ENCODE data around the gene KRTAP17-1.
"Not testable (repeated sequence)": the region's sequence is repeated elsewhere in the genome, so short reads cannot be mapped to it uniquely, and the experiment has no call there.

The KRTAP17-1 gene

DNA sequence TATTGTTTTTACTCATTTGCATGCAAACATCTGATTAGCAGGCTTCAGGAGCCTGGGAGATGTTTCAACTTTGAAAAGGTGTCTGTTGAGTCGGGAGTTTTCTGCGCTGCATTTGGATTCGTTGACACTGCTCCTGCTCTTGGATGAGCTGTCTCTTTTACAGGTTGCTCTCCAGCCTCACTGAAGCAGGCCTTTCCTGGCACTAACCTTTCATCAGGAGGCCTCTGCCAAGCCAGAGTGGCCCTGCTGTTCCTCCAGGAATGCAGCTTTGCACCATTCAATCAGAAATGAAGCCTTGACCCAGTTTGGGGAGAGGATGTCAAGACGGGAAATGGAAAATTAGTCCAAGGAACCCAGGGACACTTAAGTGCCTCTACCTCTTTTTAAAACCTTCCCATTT, 12.5 kb downstream of the KRTAP17-1 start:
- DNase-seq (ENCODE audit: low read depth) = no peak

DNA sequence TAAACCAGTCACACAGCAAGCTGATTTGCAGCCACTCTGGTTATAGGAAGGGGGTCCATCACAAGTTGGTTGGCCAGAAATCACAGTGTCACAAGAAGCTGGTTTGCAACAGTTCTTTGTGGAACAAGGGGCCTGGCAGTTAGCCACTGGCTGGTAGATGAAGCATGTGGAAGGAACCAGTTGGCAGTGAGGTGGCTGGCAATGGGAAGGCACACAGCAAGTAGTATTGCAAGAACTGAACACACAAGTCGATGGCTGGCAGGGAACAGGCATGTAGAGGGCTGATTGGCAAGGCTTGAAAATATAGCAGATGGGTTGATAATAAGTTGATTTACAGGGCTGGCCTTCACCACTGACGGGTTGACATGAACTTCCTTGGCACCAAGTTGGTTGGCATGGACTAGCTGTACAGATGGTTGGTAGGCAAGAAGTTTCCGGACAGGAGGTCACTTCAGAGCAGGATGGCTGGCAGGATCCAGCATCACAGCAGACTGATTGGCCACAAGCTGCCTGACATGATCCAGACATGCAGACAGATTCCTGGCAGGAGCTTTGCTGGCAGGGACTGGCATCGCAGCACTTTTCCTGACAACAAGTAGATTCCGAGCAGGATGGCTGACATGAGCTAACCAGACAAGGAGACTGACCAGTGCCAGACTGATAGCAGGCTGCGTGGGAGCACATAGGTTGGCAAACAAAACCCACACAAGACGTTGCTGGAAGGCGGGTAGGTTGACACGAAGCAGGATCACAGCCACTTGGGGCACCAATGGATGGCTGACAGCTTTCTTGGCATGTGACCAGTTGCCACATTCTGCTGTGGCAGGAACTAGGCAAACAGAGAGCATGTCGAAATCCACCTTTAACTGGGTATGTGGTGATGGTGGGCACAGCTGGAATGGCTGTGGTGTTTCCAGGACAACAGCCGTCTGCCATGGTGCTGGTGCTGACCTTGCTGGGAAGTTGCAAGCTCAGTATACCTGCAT, 13.3 kb downstream of the KRTAP17-1 start, which contains the start of gene KRTAP29-1:
Gene KRTAP29-1, minus strand, starts transcription at position 936 of the 986 bp plus-strand sequence. Its CDS starts 0 bp downstream, at position 936.
- peak; percentile 17 for DNase-seq (ENCODE audit: low read depth)

GRCh38 chr17:41301204-41301790, 14.2 kb downstream of the KRTAP17-1 start:
- no peak for DNase-seq (ENCODE audit: low read depth)

GRCh38 chr17:41298458-41299135, 16.9 kb downstream of the KRTAP17-1 start:
- DNase-seq (ENCODE audit: low read depth) = no peak

DNA sequence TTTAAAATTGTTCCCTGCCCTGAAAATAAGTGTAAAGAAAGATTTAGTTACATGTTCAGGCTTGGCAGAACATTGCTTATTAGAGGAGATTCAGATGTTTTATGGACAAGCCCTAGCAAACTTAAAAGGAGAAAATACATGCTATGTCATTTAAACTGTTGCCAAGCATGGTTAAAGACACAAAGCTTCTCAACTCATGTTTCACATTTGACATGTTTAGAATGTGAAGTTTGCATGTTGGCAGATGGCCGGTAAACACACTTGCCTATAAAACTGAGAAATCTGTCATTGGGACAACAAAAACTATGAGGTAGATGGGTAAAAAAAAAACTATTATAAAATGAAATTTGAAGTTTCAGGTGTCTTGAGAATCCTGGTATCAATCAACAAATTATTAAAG, 18.7 kb downstream of the KRTAP17-1 start:
- DNase-seq (ENCODE audit: low read depth) = no peak

DNA sequence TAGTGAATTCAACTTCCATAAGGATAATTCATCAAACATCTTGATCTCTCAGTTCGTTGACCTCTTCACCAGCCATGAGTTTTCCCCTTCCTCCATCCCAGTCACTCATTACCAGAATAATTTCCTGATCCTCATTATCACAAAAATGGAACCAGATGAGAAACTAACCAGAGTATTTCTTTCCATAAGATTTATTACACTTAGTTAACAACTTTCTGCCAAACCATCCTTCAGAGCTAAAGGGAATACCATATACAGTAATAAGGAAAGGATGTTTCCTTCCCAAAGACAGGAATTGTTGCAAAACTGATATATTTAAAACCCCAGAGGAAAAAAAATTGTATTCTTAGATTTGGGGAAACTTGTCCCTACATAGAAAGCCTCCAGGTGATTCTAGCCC, 21.5 kb downstream of the KRTAP17-1 start:
- DNase-seq (ENCODE audit: low read depth) = no peak

GRCh38 chr17:41287050-41287449, 28.5 kb downstream of the KRTAP17-1 start:
- DNase-seq (ENCODE audit: low read depth) = no peak

DNA sequence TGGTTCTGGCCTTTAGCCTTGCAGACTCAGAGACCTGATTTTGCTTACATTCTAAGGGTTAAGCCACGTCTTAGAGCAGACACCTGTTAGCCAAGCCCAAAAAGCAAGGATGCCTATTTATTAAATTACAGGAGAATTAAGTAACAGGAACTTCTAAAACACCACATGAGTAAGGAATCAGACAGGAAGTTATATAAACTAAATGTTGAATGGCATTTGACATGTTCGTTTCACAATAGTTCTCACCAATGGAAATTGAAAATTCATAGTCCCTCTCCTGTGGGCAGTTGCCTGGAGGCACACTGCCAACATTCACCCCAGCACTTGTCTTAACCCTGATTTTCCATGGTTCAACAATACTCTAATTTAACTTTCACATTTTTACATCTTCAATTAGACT, 31.0 kb downstream of the KRTAP17-1 start:
- DNase-seq (ENCODE audit: low read depth) = peak; percentile 0

- peak; percentile 75 for DNase-seq (ENCODE audit: low read depth)
Observed at GRCh38 chr17:41284043-41284442, 31.5 kb downstream of the KRTAP17-1 start.

DNA sequence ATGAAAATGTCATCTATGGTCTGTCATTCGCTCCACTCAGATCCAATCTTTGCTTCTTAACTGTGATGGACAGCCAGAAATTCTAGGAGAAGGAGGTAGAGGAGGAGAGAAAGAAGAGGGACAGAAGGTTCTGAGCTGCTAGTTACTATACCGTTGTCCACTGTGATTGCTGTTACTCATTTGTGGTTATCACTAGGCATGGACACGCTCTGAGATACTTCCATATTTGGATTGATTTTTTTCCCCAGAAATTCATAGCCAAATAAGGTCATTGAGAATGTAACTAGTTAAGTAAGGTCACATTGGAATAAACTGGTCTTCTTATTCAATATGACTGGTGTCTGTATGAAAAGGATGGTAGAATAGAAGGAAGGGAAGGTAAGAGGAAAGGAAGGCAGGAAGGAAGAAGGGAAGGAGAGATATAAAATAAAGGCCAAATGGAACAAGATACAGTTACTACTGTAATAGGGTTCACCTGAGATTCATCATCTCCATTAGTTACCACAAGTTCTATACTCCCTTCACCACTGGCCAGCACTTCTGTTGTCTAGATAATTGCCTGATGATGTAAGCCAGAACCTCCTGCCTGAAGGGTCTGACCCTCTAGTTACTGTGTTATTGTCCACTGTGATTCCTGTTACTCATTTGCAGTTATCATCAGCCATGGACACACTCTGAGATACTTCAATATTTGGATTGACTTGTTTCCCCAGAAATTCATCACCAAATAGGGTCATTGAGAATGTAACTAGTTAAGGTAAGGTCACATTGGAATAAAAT, 37.1 kb downstream of the KRTAP17-1 start:
- DNase-seq (ENCODE audit: low read depth) = peak; percentile 0

DNA sequence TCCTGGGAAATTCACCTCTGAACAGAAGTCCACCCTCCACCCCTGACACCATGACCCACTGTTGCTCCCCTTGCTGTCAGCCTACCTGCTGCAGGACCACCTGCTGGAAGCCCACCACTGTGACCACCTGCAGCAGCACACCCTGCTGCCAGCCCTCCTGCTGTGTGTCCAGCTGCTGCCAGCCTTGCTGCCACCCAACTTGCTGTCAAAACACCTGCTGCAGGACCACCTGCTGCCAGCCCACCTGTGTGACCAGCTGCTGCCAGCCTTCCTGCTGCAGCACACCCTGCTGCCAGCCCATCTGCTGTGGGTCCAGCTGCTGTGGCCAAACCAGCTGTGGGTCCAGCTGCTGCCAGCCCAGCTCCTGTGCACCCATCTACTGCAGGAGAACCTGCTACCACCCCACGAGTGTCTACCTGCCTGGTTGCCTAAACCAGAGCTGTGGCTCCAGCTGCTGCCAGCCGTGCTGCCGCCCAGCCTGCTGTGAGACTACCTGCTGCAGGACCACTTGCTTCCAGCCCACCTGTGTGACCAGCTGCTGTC, 39.8 kb downstream of the KRTAP17-1 start, which contains the start of gene KRTAP9-7:
Gene KRTAP9-7, plus strand, starts transcription at position 51 of the 543 bp plus-strand sequence. Its CDS starts 0 bp downstream, at position 51.
- DNase-seq (ENCODE audit: low read depth) = not testable (repeated sequence)

DNA sequence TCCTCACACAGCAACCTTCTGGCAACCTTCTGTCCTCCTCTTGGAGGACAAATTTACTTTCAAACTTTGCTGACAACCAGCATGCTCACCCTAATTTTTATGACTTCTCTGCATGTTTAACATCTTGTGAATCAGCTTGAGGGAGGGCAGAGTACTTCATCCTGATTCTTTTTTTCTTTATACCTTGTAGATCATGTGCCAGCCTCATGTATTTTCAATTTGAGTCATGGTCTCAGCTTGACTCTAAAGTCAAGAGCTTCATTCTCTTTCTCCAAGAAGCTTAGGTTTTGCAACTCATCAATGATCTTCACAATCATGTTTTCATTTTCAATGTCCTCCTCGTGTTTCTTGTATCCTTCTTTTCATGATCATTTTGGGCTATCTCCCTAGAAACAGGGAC, 43.7 kb downstream of the KRTAP17-1 start:
- DNase-seq (ENCODE audit: low read depth) = no peak

DNA sequence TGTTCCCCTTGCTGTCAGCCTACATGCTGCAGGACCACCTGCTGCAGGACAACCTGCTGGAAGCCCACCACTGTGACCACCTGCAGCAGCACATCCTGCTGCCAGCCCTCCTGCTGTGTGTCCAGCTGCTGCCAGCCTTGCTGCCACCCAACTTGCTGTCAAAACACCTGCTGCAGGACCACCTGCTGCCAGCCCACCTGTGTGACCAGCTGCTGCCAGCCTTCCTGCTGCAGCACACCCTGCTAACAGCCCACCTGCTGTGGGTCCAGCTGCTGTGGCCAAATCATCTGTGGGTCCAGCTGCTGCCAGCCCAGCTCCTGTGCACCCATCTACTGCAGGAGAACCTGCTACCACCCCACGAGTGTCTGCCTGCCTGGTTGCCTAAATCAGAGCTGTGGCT, 44.2 kb downstream of the KRTAP17-1 start:
- DNase-seq (ENCODE audit: low read depth) = not testable (repeated sequence)

GRCh38 chr17:41267711-41268110, 47.8 kb downstream of the KRTAP17-1 start:
- no peak for DNase-seq (ENCODE audit: low read depth)

- DNase-seq (ENCODE audit: low read depth) = peak; percentile 0
Observed at GRCh38 chr17:41265078-41265477, 50.4 kb downstream of the KRTAP17-1 start, which contains the start of gene KRTAP9-6. Gene KRTAP9-6 (plus strand): TSS chr17:41265378. CDS start chr17:41265378, 0 bp downstream.
